Ovary (tissue), 3 donors: ENCODE measurements around the gene DLEC1.

ENCODE experiments used
- CTCF ChIP-seq, 3 donors: fragments of 450-650 bp in 2 of 3; fragments of 200-600 bp in 1 of 3; IDR thresholded peaks; one replicate each; pipeline versions ENCODE4 v1.5.1 to v1.8.0; 2016 to 2022; ENCODE audit warnings: antibody characterized with exemption in 3 of 3, mild to moderate bottlenecking in 1 of 3
- EP300 ChIP-seq: sonication (generic); formaldehyde crosslinking; IDR thresholded peaks from one replicate; pipeline ENCODE4 v1.6.1; 2017; ENCODE audit warnings: antibody characterized with exemption
- POLR2A ChIP-seq: fragments of 450-650 bp; IDR thresholded peaks from one replicate; pipeline ENCODE4 v1.6.1; 2017; ENCODE audit warnings: antibody characterized with exemption, mild to moderate bottlenecking, moderate library complexity
- donor health status: DM: no; HTN: no; CAD: no.

- TF ChIP-seq CTCF (IDR thresholded peaks at IDR 0.05) (no peak), EP300 (no peak), POLR2A (no peak)
These were observed 108.4 kb downstream of the DLEC1 start for GRCh38 chr3:38147421-38147820.
